ENCODE measurements around the gene HDAC4. TPM values are rescaled to one million over a fixed set of nuclear protein-coding genes. Genes with fewer than 3 reads are reported as not detected.

The HDAC4 gene
- total and polyA plus RNA-seq, 2 of the 8 experiments (the other 6 are each of a cell fraction or from before 2014, with no cell fraction given) = 15.4 to 31.5 TPM

GRCh38 chr2:239305771-239306170, 95.0 kb downstream of the HDAC4 start (continued):
- no peak for TF ChIP-seq NANOG (IDR thresholded peaks at IDR 0.05; ENCODE audit: insufficient read depth, low read depth, low read length, poor library complexity, severe bottlenecking)
- TF ChIP-seq BRCA1 (IDR thresholded peaks at IDR 0.05; ENCODE audit: low read depth, low read length) = no peak

Measured in H1 (cell line).